Measurements from ENCODE around the gene MGP. TPM values are rescaled to one million over a fixed set of nuclear protein-coding genes. Genes with fewer than 3 reads are reported as not detected.

Gene MGP
- total RNA-seq, 5 donors from 2014 or later (not counting 1 experiment from before 2014, with no cell fraction given): 1.5 to 4.0 (median 2.2) TPM

DNA sequence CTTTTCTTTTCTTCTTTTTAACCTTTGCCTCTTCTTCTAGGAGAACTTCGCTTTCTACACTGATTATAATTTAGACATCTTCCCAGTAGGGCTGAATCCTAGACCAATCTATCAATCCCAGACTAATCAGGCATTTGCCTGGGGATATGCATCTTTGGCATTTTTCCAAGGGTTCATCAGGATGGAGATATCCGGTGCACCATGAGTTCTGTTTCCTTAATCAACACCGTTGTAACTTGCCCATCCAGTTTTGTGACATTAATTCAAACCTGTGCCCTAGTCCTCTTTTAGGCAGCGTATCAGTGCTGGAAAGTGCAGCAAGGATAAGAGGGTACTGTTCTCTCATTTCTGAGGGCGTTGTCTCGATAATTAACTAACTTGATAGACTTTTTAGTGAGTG is 617 bp upstream of the MGP start:
- peaks cover 0 to 3% of the 10 kb centered on the region in 2 experiments for H3K27me3 ChIP-seq (replicated peaks in 1 of 2; ENCODE audit: control insufficient read depth in 2 of 2, extremely low read depth in 1 of 2, insufficient read depth in 2 of 2, low read length in 1 of 2)
- POLR2A ChIA-PET: interaction anchor here in 1 of 2 donors (1.0 kb wide), 1 partner anchor 43 kb away, joined by 3 read pairs; no protein-coding TSS in a partner anchor
- ATAC-seq (replicated peaks in 1 of 4): no peak
- Mint-ChIP-seq H3K4me1 (peaks cover 30 to 38% (median 38%) of the 10 kb centered on the region in 3 donors), H3K27me3 (peaks cover 0 to 17% of the 10 kb centered on the region in 2 donors), H3K4me3 (no peak overlapping the region), H3K9me3 (no peaks in the 10 kb centered on the region), H3K27ac (no peak overlapping the region), H3K36me3 (no peaks in the 10 kb centered on the region)
- no peaks in the 10 kb centered on the region for H3K36me3 ChIP-seq (ENCODE audit: control insufficient read depth in 2 of 2, extremely low read depth in 1 of 2, insufficient read depth in 1 of 2, low read length in 1 of 2)
- H3K9me3 ChIP-seq: no peaks in the 10 kb centered on the region
- peaks cover 12 to 14% of the 10 kb centered on the region in 2 experiments for H3K4me1 ChIP-seq (ENCODE audit: control insufficient read depth in 1 of 2, extremely low read depth in 1 of 2, insufficient read depth in 2 of 2, low read length in 2 of 2)
- no peak overlapping the region for H3K4me3 ChIP-seq (ENCODE audit: control insufficient read depth in 1 of 2, extremely low read depth in 1 of 2, low read length in 1 of 2)
- CTCF ChIA-PET: interaction anchor here (0.5 to 1.1 kb wide), 3 partner anchors 12 to 342 kb away, joined by 3 to 5 read pairs (median 4); no protein-coding TSS in a partner anchor
- WGBS (ENCODE audit: insufficient coverage): 100% methylated on average over 2 of the region's 6 CpGs
- DNase-seq: no peak
- no peak overlapping the region for H3K27ac ChIP-seq (ENCODE audit: low read length)

DNA sequence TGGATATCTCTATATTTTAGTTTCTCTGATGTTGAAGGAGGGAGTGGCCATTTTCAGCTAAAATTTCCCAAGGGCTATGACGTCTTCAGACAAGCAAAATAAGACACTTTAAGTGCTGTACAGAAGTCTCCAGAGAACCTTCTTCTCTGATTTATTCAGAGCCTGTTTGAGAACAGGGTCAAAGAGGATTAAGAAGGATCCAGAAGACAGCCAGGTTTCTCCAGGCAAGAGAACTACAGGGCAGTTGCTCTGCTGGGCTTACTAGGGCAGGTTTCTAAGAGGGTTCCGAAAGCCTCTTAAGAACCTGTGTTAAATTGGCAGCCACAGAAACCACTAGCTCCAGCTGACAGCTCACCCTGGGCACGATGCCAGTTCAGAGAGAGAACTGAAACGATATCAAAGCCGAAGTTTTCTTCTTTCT is 1.2 kb downstream of the MGP start:
- Histone ChIP-seq H3K4me3 (ENCODE audit: control insufficient read depth in 1 of 2, extremely low read depth in 1 of 2, low read length in 1 of 2) (no peak overlapping the region), H3K27ac (ENCODE audit: low read length) (no peak overlapping the region), H3K4me1 (ENCODE audit: control insufficient read depth in 1 of 2, extremely low read depth in 1 of 2, insufficient read depth in 2 of 2, low read length in 2 of 2) (peaks cover 12 to 14% of the 10 kb centered on the region in 2 experiments), H3K36me3 (ENCODE audit: control insufficient read depth in 2 of 2, extremely low read depth in 1 of 2, insufficient read depth in 1 of 2, low read length in 1 of 2) (no peaks in the 10 kb centered on the region), H3K9me3 (no peaks in the 10 kb centered on the region), H3K27me3 (replicated peaks in 1 of 2; ENCODE audit: control insufficient read depth in 2 of 2, extremely low read depth in 1 of 2, insufficient read depth in 2 of 2, low read length in 1 of 2) (peaks cover 0 to 3% of the 10 kb centered on the region in 2 experiments)
- WGBS (ENCODE audit: insufficient coverage): 0% methylated on average over 1 of the region's 5 CpGs
- ATAC-seq (replicated peaks in 1 of 4) (peak; percentile 91 to 98 (median 97)), DNase-seq (peak; percentile 65 to 92 (median 85))
- CTCF ChIA-PET: interaction anchor here in 1 of 2 donors (1.0 to 1.9 kb wide), 2 partner anchors 36 to 39 kb away, joined by 4 to 6 read pairs; no protein-coding TSS in a partner anchor
- POLR2A ChIA-PET: interaction anchor here (0.6 to 1.4 kb wide), 5 partner anchors 37 to 113 kb away, joined by 3 to 4 read pairs (median 4); partner anchors contain the start of gene ARHGDIB (in 1 of the 2)
- Mint-ChIP-seq H3K4me1 (peaks cover 46 to 52% (median 50%) of the 10 kb centered on the region in 3 donors), H3K27me3 (peaks cover 0 to 14% of the 10 kb centered on the region in 2 donors), H3K4me3 (peak overlapping the region; percentile 46 to 67 (median 57)), H3K36me3 (no peaks in the 10 kb centered on the region), H3K27ac (peak overlapping the region; percentile 41 to 69), H3K9me3 (no peaks in the 10 kb centered on the region)

DNA sequence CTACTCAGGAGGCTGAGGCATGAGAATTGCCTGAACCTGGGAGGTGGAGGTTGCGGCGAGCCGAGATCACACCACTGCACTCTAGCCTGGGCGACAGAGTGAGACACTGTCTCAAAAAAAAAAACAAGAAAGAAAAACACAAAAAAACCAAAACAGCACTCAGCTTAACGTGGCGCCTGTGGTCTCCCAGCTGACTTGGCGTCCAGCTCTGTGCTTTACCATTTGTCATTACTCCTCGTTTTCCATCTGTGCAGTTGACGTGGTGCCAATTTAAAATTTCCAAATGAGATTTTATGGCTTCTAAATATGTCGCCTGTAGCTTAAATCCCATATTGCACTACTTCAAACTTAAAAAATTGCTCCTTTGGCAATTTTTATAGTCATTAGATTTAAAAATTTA is 2.0 kb downstream of the MGP start:
- no peak overlapping the region for H3K27ac Mint-ChIP-seq

DNA sequence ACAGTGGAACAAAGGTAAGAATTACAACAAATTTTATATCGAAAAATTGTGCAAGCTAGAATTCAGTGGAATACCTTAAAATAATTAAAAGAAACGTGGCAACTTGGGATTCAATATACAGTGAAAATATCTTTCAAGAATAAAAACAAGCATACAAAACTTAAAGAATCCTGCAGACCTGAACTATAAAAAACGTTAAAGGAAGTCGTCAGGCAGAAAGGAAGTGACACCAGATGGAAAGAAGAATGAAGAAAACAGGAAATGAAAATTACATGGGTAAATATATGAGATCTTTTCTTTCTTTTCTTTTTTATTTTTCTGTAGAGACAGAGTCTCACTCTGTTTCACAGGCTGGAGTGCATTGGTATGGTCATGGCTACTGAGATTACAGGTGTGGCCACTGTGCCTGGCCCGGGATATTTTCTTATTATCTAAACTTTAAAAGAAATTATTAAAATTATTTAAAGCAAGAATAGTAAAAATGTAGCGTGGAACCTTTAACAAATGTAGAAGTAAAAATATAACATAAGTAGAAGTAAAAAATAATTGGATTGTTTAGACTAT is 4.7 kb downstream of the MGP start:
- Histone ChIP-seq H3K4me1 (ENCODE audit: control insufficient read depth in 1 of 2, extremely low read depth in 1 of 2, insufficient read depth in 2 of 2, low read length in 2 of 2) (peaks cover 11 to 14% of the 10 kb centered on the region in 2 experiments), H3K27ac (ENCODE audit: low read length) (peak overlapping the region; percentile 45), H3K36me3 (ENCODE audit: control insufficient read depth in 2 of 2, extremely low read depth in 1 of 2, insufficient read depth in 1 of 2, low read length in 1 of 2) (no peaks in the 10 kb centered on the region), H3K4me3 (ENCODE audit: control insufficient read depth in 1 of 2, extremely low read depth in 1 of 2, low read length in 1 of 2) (no peak overlapping the region), H3K27me3 (replicated peaks in 1 of 2; ENCODE audit: control insufficient read depth in 2 of 2, extremely low read depth in 1 of 2, insufficient read depth in 2 of 2, low read length in 1 of 2) (peaks cover 0 to 3% of the 10 kb centered on the region in 2 experiments), H3K9me3 (no peaks in the 10 kb centered on the region)
- CTCF ChIA-PET: no interaction called here
- Mint-ChIP-seq H3K27ac (peak overlapping the region; percentile 87 to 90), H3K4me1 (peaks cover 38 to 43% (median 43%) of the 10 kb centered on the region in 3 donors), H3K27me3 (peaks cover 0 to 4% of the 10 kb centered on the region in 2 donors), H3K9me3 (no peaks in the 10 kb centered on the region), H3K4me3 (peak overlapping the region in 2 of 3 donors; percentile 54 to 55), H3K36me3 (no peaks in the 10 kb centered on the region)
- ATAC-seq (replicated peaks in 1 of 4): no peak
- POLR2A ChIA-PET: interaction anchor here in 1 of 2 donors (0.6 kb wide), 1 partner anchor 315 kb away, joined by 4 read pairs; no protein-coding TSS in a partner anchor
- no CpG with 5 or more reads among the region's 6 CpGs for WGBS (ENCODE audit: insufficient coverage)
- DNase-seq: no peak

More for the DNA sequence above, 2.0 kb downstream of the MGP start:
- no peak for DNase-seq
- no peak overlapping the region for H3K27ac ChIP-seq (ENCODE audit: low read length)
- H3K4me1 Mint-ChIP-seq: peaks cover 46 to 52% (median 50%) of the 10 kb centered on the region in 3 donors
- peaks cover 12 to 14% of the 10 kb centered on the region in 2 experiments for H3K4me1 ChIP-seq (ENCODE audit: control insufficient read depth in 1 of 2, extremely low read depth in 1 of 2, insufficient read depth in 2 of 2, low read length in 2 of 2)
- no peaks in the 10 kb centered on the region for H3K36me3 ChIP-seq (ENCODE audit: control insufficient read depth in 2 of 2, extremely low read depth in 1 of 2, insufficient read depth in 1 of 2, low read length in 1 of 2)
- WGBS (ENCODE audit: insufficient coverage): 91% methylated on average over 9 of the region's 10 CpGs
- H3K4me3 Mint-ChIP-seq: no peak overlapping the region
- POLR2A ChIA-PET: interaction anchor here in 1 of 2 donors (0.6 to 1.4 kb wide), 4 partner anchors 78 to 238 kb away, joined by 3 to 7 read pairs (median 4); partner anchors contain the start of gene ARHGDIB
- no peaks in the 10 kb centered on the region for H3K9me3 ChIP-seq
- peaks cover 0 to 14% of the 10 kb centered on the region in 2 donors for H3K27me3 Mint-ChIP-seq
- no peaks in the 10 kb centered on the region for H3K36me3 Mint-ChIP-seq
- no peak overlapping the region for H3K4me3 ChIP-seq (ENCODE audit: control insufficient read depth in 1 of 2, extremely low read depth in 1 of 2, low read length in 1 of 2)
- CTCF ChIA-PET: interaction anchor here in 1 of 2 donors (0.7 to 1.9 kb wide), 3 partner anchors 39 to 241 kb away, joined by 3 to 6 read pairs (median 3); partner anchors contain the start of gene ARHGDIB
- no peak for ATAC-seq (replicated peaks in 1 of 4)
- H3K9me3 Mint-ChIP-seq: no peaks in the 10 kb centered on the region
- H3K27me3 ChIP-seq (replicated peaks in 1 of 2; ENCODE audit: control insufficient read depth in 2 of 2, extremely low read depth in 1 of 2, insufficient read depth in 2 of 2, low read length in 1 of 2): peaks cover 0 to 3% of the 10 kb centered on the region in 2 experiments

DNA sequence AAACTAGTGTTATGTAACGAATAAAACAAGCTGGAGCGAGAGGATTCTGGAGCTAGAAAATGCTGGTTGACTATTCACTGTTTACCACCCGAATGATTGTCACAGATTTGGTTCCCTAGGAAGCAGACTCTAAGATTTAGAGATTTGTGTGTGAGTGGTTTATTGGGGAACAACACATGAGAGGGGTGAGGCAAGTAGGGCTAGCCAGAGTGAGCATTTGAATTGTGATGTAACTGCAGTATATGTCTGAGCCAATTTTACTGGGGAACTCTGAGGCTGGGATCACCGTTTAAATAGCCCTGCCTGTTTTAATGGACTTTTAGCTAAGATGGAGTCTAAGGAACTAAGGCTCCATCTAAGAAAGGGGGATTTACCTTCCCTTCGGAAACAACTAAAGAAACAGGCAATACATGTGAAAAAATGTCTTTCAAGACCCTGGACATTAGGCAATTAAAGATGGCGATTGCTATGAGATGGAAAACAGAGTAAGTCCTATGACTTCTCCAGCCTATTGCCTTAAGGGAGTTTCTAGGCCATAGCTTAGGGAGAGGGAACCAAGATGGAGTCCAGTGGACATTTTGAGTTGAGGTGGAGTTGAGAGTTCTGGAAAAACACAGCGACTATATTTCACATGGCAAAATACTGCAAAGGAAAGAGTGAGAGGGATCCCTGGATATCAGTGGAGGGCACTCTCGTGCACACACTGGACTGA is 6.3 kb downstream of the MGP start:
- no peak overlapping the region for H3K27ac Mint-ChIP-seq
- WGBS (ENCODE audit: insufficient coverage): 94% methylated on average over 7 of the region's 8 CpGs
- CTCF ChIA-PET: interaction anchor here in 1 of 2 donors (0.6 kb wide), 1 partner anchor 15 kb away, joined by 3 read pairs; no protein-coding TSS in a partner anchor

DNA sequence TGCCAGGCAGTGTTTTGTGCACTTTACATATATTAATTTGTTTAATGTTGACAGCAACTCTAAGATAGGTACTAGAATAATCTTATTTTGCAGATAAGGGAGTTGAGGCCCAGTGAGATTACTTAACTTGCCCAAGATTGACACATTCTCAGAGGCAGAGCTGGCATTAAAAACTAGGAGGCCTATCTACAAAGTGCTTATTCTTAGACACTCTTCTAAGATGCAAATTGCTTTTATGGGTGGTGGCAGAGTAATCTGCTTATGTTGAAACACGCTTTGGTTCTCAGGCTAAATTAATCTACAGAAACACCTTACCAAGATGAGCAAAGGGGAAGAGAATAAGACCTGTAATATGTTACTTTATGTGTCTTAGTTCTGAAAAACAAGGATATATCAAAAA is 7.2 kb downstream of the MGP start:
- WGBS (ENCODE audit: insufficient coverage): no CpG with 5 or more reads among the region's 1 CpG
- Histone ChIP-seq H3K27ac (ENCODE audit: low read length) (no peak overlapping the region), H3K4me1 (ENCODE audit: control insufficient read depth in 1 of 2, extremely low read depth in 1 of 2, insufficient read depth in 2 of 2, low read length in 2 of 2) (no peaks in the 10 kb centered on the region), H3K9me3 (no peaks in the 10 kb centered on the region), H3K4me3 (ENCODE audit: control insufficient read depth in 1 of 2, extremely low read depth in 1 of 2, low read length in 1 of 2) (no peak overlapping the region), H3K27me3 (replicated peaks in 1 of 2; ENCODE audit: control insufficient read depth in 2 of 2, extremely low read depth in 1 of 2, insufficient read depth in 2 of 2, low read length in 1 of 2) (no peaks in the 10 kb centered on the region), H3K36me3 (ENCODE audit: control insufficient read depth in 2 of 2, extremely low read depth in 1 of 2, insufficient read depth in 1 of 2, low read length in 1 of 2) (no peaks in the 10 kb centered on the region)
- DNase-seq (no peak), ATAC-seq (replicated peaks in 1 of 4) (no peak)
- Mint-ChIP-seq H3K4me1 (peaks cover 23 to 24% (median 23%) of the 10 kb centered on the region in 3 donors), H3K9me3 (no peaks in the 10 kb centered on the region), H3K36me3 (no peaks in the 10 kb centered on the region), H3K4me3 (no peak overlapping the region), H3K27me3 (no peaks in the 10 kb centered on the region), H3K27ac (no peak overlapping the region)
- CTCF ChIA-PET: interaction anchor here in 1 of 2 donors (1.2 kb wide), 1 partner anchor 14 kb away, joined by 4 read pairs; no protein-coding TSS in a partner anchor
- POLR2A ChIA-PET: interaction anchor here in 1 of 2 donors (0.6 kb wide), 1 partner anchor 15 kb away, joined by 4 read pairs; no protein-coding TSS in a partner anchor

More for the DNA sequence above, 6.3 kb downstream of the MGP start:
- ATAC-seq (replicated peaks in 1 of 4) (no peak), DNase-seq (no peak)
- Histone ChIP-seq H3K9me3 (no peaks in the 10 kb centered on the region), H3K36me3 (ENCODE audit: control insufficient read depth in 2 of 2, extremely low read depth in 1 of 2, insufficient read depth in 1 of 2, low read length in 1 of 2) (no peaks in the 10 kb centered on the region), H3K27ac (ENCODE audit: low read length) (no peak overlapping the region), H3K4me3 (ENCODE audit: control insufficient read depth in 1 of 2, extremely low read depth in 1 of 2, low read length in 1 of 2) (no peak overlapping the region), H3K27me3 (replicated peaks in 1 of 2; ENCODE audit: control insufficient read depth in 2 of 2, extremely low read depth in 1 of 2, insufficient read depth in 2 of 2, low read length in 1 of 2) (no peaks in the 10 kb centered on the region), H3K4me1 (ENCODE audit: control insufficient read depth in 1 of 2, extremely low read depth in 1 of 2, insufficient read depth in 2 of 2, low read length in 2 of 2) (peaks cover 2 to 5% of the 10 kb centered on the region in 2 experiments)
- POLR2A ChIA-PET: interaction anchor here in 1 of 2 donors (0.9 kb wide), 1 partner anchor 12 kb away, joined by 4 read pairs; no protein-coding TSS in a partner anchor
- Mint-ChIP-seq H3K4me3 (no peak overlapping the region), H3K36me3 (no peaks in the 10 kb centered on the region), H3K4me1 (peaks cover 26 to 30% (median 29%) of the 10 kb centered on the region in 3 donors), H3K9me3 (no peaks in the 10 kb centered on the region), H3K27me3 (no peaks in the 10 kb centered on the region)

Data from T-cell (primary cell).